DND-41 (cell line): ENCODE results near the gene BRF1.

Experiments used
- CTCF ChIP-seq: IDR thresholded peaks from 2 replicates; pipeline ENCODE4 v1.5.1; 2012; ENCODE audit warnings: borderline replicate concordance, low read length, moderate library complexity, mild to moderate bottlenecking; ENCODE audit not compliant: poor library complexity, severe bottlenecking; ENCODE audit errors: extremely low read depth
- EZH2 ChIP-seq: IDR thresholded peaks from 3 replicates; pipeline ENCODE4 v1.6.1; 2012; ENCODE audit warnings: borderline replicate concordance, low read depth, mild to moderate bottlenecking, moderate library complexity, low read length, inconsistent platforms; ENCODE audit not compliant: severe bottlenecking

- TF ChIP-seq CTCF (no peak), EZH2 (no peak)
Observed at GRCh38 chr14:105167303-105168092, 133.3 kb downstream of the BRF1 start.
